DOHH2 (cell line): ENCODE measurements around the gene HEXA.

Experiments used
- H3F3A ChIP-seq: fragments of 200-600 bp; sonication (generic), shearing (Covaris generic); 2 replicates; pipeline ENCODE4 v1.6.0; 2016; ENCODE audit warnings: antibody characterized with exemption, mild to moderate bottlenecking; ENCODE audit not compliant: control insufficient read depth, insufficient read depth
- H3K27ac ChIP-seq: fragments of 200-600 bp; sonication (generic); 2 replicates; pipeline ENCODE4 v1.5.1; 2014; ENCODE audit warnings: low read depth, mild to moderate bottlenecking, low read length, moderate library complexity
- H3K27me3 ChIP-seq: fragments of 200-600 bp; sonication (generic); 2 replicates; pipeline ENCODE4 v1.6.1; 2014; ENCODE audit warnings: mild to moderate bottlenecking, low read length, mixed read lengths; ENCODE audit not compliant: control insufficient read depth
- H3K36me3 ChIP-seq: fragments of 200-600 bp; sonication (generic); 2 replicates; pipeline ENCODE4 v1.6.1; 2014; ENCODE audit warnings: mild to moderate bottlenecking, low read length, moderate library complexity, mixed read lengths; ENCODE audit not compliant: control insufficient read depth
- H3K4me1 ChIP-seq: fragments of 200-600 bp; sonication (generic); 2 replicates; pipeline ENCODE4 v1.6.1; 2014; ENCODE audit warnings: mild to moderate bottlenecking, low read length, mixed read lengths; ENCODE audit not compliant: control insufficient read depth
- H3K4me2 ChIP-seq: fragments of 200-600 bp; sonication (generic); 2 replicates; pipeline ENCODE4 v1.6.0; 2014; ENCODE audit warnings: mild to moderate bottlenecking, low read length, moderate library complexity
- H3K4me3 ChIP-seq: fragments of 200-600 bp; sonication (generic); 2 replicates; pipeline ENCODE4 v1.5.1; 2014; ENCODE audit warnings: mild to moderate bottlenecking, low read length, mixed read lengths
- H3K79me2 ChIP-seq: fragments of 200-600 bp; sonication (generic); 2 replicates; pipeline ENCODE4 v1.6.1; 2014; ENCODE audit warnings: mild to moderate bottlenecking, low read length, mixed read lengths; ENCODE audit not compliant: control insufficient read depth
- H3K9me2 ChIP-seq: fragments of 200-600 bp; sonication (generic); replicated peaks from 2 replicates; pipeline ENCODE4 v1.6.1; 2014; ENCODE audit warnings: mild to moderate bottlenecking, low read length, mixed read lengths; ENCODE audit not compliant: control insufficient read depth
- H3K9me3 ChIP-seq: fragments of 200-600 bp; sonication (generic); 2 replicates; pipeline ENCODE4 v1.6.1; 2014; ENCODE audit warnings: antibody characterized with exemption, low read length, mixed read lengths; ENCODE audit not compliant: control insufficient read depth, insufficient read depth
- H4K20me1 ChIP-seq: fragments of 200-600 bp; sonication (generic); 2 replicates; pipeline ENCODE4 v1.6.0; 2014; ENCODE audit warnings: low read depth, mild to moderate bottlenecking, antibody characterized with exemption, low read length, moderate library complexity; ENCODE audit not compliant: control insufficient read depth, insufficient read depth
- CTCF ChIP-seq: fragments of 200-600 bp; sonication (generic); IDR thresholded peaks from one replicate; pipeline ENCODE4 v1.5.1; 2014; ENCODE audit warnings: antibody characterized with exemption, mild to moderate bottlenecking, low read depth, low read length; ENCODE audit not compliant: poor library complexity, severe bottlenecking
- EZH2phosphoT487 ChIP-seq: fragments of 200-600 bp; sonication (generic); IDR thresholded peaks from 2 replicates; pipeline ENCODE4 v1.6.1; 2017; ENCODE audit warnings: borderline replicate concordance, mild to moderate bottlenecking, antibody characterized with exemption, low read length, moderate library complexity, mixed read lengths

Gene HEXA

GRCh38 chr15:72358121-72358520, 17.7 kb downstream of the HEXA start:
- no peak overlapping the region for H3K4me3 ChIP-seq
- H3K9me3 ChIP-seq = no peaks in the 10 kb centered on the region
- H3K79me2 ChIP-seq = peaks cover 20% of the 10 kb centered on the region
- no peaks in the 10 kb centered on the region for H3K4me1 ChIP-seq
- TF ChIP-seq CTCF = no peak
- no peak for TF ChIP-seq EZH2phosphoT487
- no peaks in the 10 kb centered on the region for H3F3A ChIP-seq
- H3K9me2 ChIP-seq = no peaks in the 10 kb centered on the region
- H3K36me3 ChIP-seq = peaks cover 20% of the 10 kb centered on the region
- H4K20me1 ChIP-seq = no peaks in the 10 kb centered on the region; the same call in 1 of the 2 replicates
- no peaks in the 10 kb centered on the region for H3K27me3 ChIP-seq
- no peak overlapping the region for H3K27ac ChIP-seq
- no peak overlapping the region for H3K4me2 ChIP-seq

- no peaks in the 10 kb centered on the region for H3K4me1 ChIP-seq
- peaks cover 39% of the 10 kb centered on the region for H3K36me3 ChIP-seq
- peaks cover 7% of the 10 kb centered on the region; the same call in 1 of the 2 replicates for H3K79me2 ChIP-seq
- H3K27ac ChIP-seq = no peak overlapping the region
- no peak overlapping the region for H3K4me2 ChIP-seq
- no peak overlapping the region for H3K4me3 ChIP-seq
- H3K27me3 ChIP-seq = no peaks in the 10 kb centered on the region
- no peaks in the 10 kb centered on the region for H3K9me3 ChIP-seq
- H3K9me2 ChIP-seq = no peaks in the 10 kb centered on the region
- TF ChIP-seq EZH2phosphoT487 (no peak), CTCF (no peak)
- no peaks in the 10 kb centered on the region; the same call in 1 of the 2 replicates for H4K20me1 ChIP-seq
- H3F3A ChIP-seq = no peaks in the 10 kb centered on the region
Observed at GRCh38 chr15:72354496-72354895, 21.3 kb downstream of the HEXA start.

GRCh38 chr15:72353266-72353665, 22.5 kb downstream of the HEXA start:
- Histone ChIP-seq H3K4me2 (no peak overlapping the region), H3K9me3 (no peaks in the 10 kb centered on the region), H3K4me1 (no peaks in the 10 kb centered on the region), H3K4me3 (no peak overlapping the region), H4K20me1 (no peaks in the 10 kb centered on the region; the same call in 1 of the 2 replicates), H3F3A (no peaks in the 10 kb centered on the region), H3K36me3 (peaks cover 46% of the 10 kb centered on the region), H3K79me2 (0 out of 2 replicates have a peak, but pooled peaks cover 3% of the 10 kb centered on the region), H3K9me2 (no peaks in the 10 kb centered on the region), H3K27ac (no peak overlapping the region), H3K27me3 (no peaks in the 10 kb centered on the region)
- TF ChIP-seq CTCF = no peak
- TF ChIP-seq EZH2phosphoT487 = no peak
